Measurements from ENCODE around the gene CD226. TPM values are rescaled to one million over a fixed set of nuclear protein-coding genes. Genes with fewer than 3 reads are reported as not detected.

CD226 gene
- total and polyA plus RNA-seq, 2 of the 13 experiments (the other 11 are each of a cell fraction or from before 2014, with no cell fraction given): 0.13 to 0.77 TPM

DNA sequence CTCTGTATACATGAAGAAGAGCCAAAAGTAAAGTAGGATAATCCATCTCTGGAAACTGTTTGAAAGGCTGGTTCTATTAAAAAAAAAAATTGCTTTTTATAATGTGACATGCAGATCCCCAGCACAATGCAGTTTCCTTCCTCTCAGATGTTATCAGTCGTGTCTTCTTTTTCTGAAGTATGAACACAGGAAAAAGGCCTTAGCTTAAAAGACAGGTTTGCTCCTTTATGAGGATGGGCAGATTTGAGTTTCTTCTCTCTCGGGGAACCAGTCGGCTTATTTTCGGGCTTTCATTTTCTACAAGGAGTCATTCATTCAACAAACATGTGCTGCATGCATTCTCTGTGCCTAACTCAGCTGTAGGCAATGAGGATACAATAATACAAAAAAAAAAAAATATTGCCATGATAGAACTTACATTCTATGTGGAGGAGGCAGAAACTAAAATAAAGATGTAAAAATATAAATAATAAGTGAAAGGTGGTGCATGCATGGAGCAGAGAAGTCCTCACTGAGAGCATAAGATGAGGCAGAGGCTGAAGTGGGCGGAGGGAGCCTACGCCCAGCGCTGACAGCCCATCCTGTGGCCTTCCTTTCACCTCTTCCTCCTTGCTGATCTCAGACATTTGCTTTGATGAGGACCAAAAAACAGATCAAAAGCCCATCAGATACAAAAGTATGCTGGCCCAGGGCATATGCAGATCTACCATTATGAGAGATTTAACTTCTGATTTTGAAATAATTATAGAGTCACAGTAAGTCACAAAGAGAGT, at the start of gene CD226 (continued):
- TF ChIP-seq, protein P1, sequence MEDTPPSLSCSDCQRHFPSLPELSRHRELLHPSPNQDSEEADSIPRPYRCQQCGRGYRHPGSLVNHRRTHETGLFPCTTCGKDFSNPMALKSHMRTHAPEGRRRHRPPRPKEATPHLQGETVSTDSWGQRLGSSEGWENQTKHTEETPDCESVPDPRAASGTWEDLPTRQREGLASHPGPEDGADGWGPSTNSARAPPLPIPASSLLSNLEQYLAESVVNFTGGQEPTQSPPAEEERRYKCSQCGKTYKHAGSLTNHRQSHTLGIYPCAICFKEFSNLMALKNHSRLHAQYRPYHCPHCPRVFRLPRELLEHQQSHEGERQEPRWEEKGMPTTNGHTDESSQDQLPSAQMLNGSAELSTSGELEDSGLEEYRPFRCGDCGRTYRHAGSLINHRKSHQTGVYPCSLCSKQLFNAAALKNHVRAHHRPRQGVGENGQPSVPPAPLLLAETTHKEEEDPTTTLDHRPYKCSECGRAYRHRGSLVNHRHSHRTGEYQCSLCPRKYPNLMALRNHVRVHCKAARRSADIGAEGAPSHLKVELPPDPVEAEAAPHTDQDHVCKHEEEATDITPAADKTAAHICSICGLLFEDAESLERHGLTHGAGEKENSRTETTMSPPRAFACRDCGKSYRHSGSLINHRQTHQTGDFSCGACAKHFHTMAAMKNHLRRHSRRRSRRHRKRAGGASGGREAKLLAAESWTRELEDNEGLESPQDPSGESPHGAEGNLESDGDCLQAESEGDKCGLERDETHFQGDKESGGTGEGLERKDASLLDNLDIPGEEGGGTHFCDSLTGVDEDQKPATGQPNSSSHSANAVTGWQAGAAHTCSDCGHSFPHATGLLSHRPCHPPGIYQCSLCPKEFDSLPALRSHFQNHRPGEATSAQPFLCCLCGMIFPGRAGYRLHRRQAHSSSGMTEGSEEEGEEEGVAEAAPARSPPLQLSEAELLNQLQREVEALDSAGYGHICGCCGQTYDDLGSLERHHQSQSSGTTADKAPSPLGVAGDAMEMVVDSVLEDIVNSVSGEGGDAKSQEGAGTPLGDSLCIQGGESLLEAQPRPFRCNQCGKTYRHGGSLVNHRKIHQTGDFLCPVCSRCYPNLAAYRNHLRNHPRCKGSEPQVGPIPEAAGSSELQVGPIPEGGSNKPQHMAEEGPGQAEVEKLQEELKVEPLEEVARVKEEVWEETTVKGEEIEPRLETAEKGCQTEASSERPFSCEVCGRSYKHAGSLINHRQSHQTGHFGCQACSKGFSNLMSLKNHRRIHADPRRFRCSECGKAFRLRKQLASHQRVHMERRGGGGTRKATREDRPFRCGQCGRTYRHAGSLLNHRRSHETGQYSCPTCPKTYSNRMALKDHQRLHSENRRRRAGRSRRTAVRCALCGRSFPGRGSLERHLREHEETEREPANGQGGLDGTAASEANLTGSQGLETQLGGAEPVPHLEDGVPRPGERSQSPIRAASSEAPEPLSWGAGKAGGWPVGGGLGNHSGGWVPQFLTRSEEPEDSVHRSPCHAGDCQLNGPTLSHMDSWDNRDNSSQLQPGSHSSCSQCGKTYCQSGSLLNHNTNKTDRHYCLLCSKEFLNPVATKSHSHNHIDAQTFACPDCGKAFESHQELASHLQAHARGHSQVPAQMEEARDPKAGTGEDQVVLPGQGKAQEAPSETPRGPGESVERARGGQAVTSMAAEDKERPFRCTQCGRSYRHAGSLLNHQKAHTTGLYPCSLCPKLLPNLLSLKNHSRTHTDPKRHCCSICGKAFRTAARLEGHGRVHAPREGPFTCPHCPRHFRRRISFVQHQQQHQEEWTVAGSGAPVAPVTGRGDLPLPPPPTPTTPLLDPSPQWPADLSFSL (CRISPR knock-in tag; IDR thresholded peaks at IDR 0.05): no peak
- TF ChIP-seq KDM2A (CRISPR knock-in tag; IDR thresholded peaks at IDR 0.05; ENCODE audit: borderline replicate concordance, low read depth): no peak

GRCh38 chr18:69996951-69997798, 49.5 kb upstream of the CD226 start:
- Histone ChIP-seq H3K4me3 (replicated peaks in 1 of 3; ENCODE audit: insufficient read depth in 1 of 3, low read depth in 2 of 3, low read length in 3 of 3) (no peak overlapping the region), H4K20me1 (ENCODE audit: insufficient read depth, low read length) (no peaks in the 10 kb centered on the region), H3K9ac (ENCODE audit: insufficient read depth, low read depth, low read length) (no peak overlapping the region), H3K9me3 (ENCODE audit: low read length) (no peaks in the 10 kb centered on the region), H2AFZ (ENCODE audit: low read length) (no peak overlapping the region), H3K79me2 (ENCODE audit: insufficient read depth, low read length) (no peaks in the 10 kb centered on the region), H3K27me3 (ENCODE audit: control insufficient read depth in 1 of 2, insufficient read depth in 2 of 2, low read length in 2 of 2) (no peaks in the 10 kb centered on the region), H3K4me2 (ENCODE audit: low read depth, low read length) (peak overlapping the region; percentile 21), H3K27ac (ENCODE audit: extremely low read length, insufficient read depth, low read length) (peak overlapping the region; percentile 33), H3K4me1 (ENCODE audit: insufficient read depth, low read length) (peaks cover 15% of the 10 kb centered on the region), H3K36me3 (replicated peaks in 1 of 2; ENCODE audit: control insufficient read depth in 1 of 2, insufficient read depth in 2 of 2, low read length in 2 of 2) (peaks cover 0 to 3% of the 10 kb centered on the region in 2 experiments; a peak in 1 of 5 replicates)
- DNase-seq (ENCODE audit: low spot score): peak; percentile 45
- peak; percentile 88 for ATAC-seq
- intact Hi-C loops (cut with micrococcal nuclease; ENCODE audit: unreplicated experiment): no loop called here
- CTCF ChIA-PET (ENCODE audit: low intra/inter-chr PET ratio, low total read pairs): no interaction called here
- in situ Hi-C loops (cut with HindIII; ENCODE audit: extremely low pct_ligation_motif_present, low pct_unique_long_range_greater_than_20kb): no loop called here
- POLR2A ChIA-PET: no interaction called here
- peak; percentile 50 for FAIRE-seq
- BruUV-seq (replicated peaks): no TSS peak
- WGBS (ENCODE audit: low lambda C conversion rate): 56% methylated on average over 7 of the region's 7 CpGs
- TF ChIP-seq RBAK (CRISPR knock-in tag; IDR thresholded peaks at IDR 0.05) (no peak), DPF2 (CRISPR knock-in tag; IDR thresholded peaks at IDR 0.05; ENCODE audit: borderline replicate concordance, low read depth) (no peak), CBFB (CRISPR knock-in tag; IDR thresholded peaks at IDR 0.05) (no peak), DNMT1 (CRISPR knock-in tag; IDR thresholded peaks at IDR 0.05) (no peak), ATF3 (CRISPR knock-in tag; IDR thresholded peaks at IDR 0.05) (no peak), GFI1 (CRISPR knock-in tag; IDR thresholded peaks at IDR 0.05; ENCODE audit: borderline replicate concordance) (peak; percentile 50; the same call in 1 of the 2 replicates), ZNF652 (CRISPR knock-in tag; IDR thresholded peaks at IDR 0.05; ENCODE audit: borderline replicate concordance, low read depth) (no peak), TRIM22 (IDR thresholded peaks at IDR 0.05) (no peak), ARID2 (CRISPR knock-in tag; IDR thresholded peaks at IDR 0.05; ENCODE audit: borderline replicate concordance) (no peak)
- TF ChIP-seq, protein P2, sequence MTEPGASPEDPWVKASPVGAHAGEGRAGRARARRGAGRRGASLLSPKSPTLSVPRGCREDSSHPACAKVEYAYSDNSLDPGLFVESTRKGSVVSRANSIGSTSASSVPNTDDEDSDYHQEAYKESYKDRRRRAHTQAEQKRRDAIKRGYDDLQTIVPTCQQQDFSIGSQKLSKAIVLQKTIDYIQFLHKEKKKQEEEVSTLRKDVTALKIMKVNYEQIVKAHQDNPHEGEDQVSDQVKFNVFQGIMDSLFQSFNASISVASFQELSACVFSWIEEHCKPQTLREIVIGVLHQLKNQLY (CRISPR knock-in tag; IDR thresholded peaks at IDR 0.05): no peak
